GM21529 (cell line): Measurements from ENCODE around the gene DNAJC16.

ENCODE experiments used
- ATAC-seq: cut with Tn5 transposase; IDR thresholded peaks from one replicate; pipeline ENCODE4 v1.9.1; 2021; ENCODE audit not compliant: unreplicated experiment

The DNAJC16 gene

DNA sequence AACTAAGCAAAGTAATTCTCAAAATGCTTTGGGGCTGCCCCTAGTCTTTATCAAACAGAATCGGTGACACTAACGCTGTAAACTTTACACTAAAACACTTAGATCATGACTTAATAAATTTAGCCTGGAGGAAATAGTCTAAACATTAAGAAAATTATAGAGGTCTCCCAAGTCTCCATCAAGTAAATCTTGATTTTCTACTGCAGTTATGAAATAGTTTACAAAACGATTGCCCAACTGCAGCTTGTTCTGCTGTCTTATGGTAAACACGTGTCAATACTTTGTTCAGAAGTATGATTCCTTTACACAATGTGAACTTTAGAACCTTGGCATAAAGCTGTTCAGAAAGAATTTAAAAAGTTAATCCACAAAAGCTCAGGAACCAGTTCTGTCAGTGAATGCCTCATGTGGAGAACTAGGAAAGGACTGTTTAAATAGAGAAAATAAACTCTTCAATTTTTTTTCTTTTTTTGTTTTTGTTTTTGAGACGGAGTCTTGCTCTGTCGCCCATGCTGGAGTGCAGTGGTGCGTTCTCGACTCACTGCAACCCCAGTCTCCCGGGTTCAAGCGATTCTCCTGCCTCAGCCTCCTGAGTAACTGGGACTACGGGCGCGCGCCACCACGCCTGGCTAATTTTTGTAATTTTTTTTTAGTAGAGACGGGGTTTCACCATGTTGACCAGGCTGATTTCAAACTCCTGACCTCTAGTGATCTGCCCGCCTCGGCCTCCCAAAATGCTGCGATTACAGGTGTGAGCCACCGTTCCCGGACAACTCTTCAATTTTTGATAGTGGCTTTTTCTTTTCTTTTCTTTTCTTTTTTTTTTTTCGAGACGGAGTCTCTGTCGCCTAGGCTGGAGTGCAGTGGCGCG, 92.2 kb downstream of the DNAJC16 start:
- no peak for ATAC-seq

DNA sequence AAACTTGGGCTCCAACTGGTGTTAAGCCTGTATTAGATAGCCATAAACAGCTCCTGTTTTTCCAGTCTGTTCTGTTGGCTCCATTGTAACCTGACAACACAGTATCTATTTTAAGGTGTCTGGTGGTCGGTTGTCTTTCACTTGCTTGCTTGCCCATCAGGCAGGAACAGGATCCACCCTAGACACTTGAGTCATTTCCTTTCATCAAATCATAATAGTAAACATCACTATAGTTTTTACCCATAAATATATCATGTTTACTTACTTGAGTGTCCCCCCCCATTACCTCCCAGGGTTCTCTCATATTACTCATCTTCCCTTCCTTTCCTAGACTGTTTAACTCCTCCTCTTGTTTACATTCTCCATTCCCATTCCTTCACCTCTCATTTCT, 93.5 kb downstream of the DNAJC16 start:
- ATAC-seq, result no peak

DNA sequence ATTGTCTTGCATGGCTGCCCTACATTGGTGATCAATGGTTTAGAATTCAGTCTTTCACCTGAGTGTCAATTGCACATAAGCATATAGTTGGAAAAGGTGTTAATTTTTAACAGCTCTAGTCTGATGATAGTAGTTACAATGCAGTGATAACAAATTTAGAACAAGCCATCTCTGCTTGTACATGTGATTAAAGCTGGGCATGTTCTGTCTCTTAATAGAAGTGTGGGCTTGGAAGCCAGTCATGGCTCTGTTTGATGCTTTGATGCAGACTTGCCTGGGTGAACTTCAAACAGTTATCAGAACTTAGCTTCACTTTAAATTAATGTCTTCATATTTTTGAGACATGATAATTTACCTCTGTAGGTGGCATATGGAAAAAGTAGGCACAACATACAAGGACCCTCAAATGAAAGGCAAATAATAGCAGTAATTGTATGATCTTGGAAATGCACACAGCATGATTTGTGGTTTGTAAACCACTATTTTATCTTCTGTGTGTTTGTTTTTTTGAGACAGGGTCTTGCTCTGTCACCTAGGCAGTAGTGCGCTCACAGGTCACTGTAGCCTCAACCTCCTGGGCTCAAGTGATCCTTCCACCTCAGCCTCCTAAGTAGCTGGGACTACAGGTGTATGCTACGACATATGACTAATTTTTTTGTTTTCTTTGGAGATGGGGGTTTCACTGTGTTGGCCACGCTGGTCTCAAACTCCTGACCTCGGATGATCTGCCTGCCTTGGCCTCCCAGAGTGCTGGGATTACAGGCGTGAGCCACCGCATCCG, 94.4 kb downstream of the DNAJC16 start:
- no peak for ATAC-seq

DNA sequence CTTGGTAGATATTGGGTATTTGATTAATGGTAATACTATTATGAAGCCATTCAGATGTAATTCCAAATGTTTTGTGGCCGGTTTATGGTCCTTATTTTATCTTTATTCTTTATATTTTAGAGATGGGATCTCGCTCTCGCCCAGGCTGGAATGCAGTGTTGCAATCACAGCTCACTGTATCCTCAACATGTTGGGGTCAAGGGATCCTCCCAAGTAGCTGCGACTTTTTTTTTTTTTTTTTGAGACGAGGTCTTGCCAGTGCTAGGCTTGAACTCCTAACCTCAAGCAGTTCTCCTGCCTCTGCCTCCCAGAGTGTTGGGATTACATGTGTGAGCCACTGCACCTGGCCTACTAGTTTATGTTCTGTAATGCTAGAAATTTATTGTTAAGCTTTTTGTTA, 95.3 kb downstream of the DNAJC16 start:
- ATAC-seq, result no peak

DNA sequence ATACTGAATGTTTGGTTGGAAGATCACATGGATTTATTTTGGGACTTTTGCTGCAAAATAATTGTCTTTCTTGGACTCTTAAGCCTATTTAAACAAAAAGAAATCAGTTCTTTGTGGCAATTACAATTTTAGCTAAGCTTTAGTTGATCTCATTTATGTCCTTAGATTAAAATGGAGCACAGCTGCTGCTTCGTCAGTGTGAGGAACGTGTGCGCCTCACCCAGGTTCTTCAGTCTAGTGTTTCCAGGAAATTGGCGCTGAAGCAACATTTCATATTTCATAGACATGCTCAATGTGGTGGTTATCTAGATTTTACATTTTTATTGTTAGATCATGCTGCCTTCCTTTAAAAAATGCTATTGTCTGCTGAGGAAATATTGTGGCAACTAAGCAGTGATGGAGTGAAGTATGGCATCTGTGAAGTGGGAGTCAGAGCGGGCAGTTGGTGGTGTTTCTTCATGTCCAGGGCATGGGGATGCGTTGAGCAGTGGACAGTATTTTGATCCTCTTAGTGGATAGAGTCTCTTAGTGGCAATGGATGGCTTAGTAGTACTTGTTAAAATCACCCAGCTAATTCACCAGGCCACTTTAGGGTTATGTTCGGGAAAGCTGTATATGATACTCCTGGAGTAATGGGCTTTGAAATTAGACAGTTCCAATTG, 96.2 kb downstream of the DNAJC16 start:
- no peak for ATAC-seq

DNA sequence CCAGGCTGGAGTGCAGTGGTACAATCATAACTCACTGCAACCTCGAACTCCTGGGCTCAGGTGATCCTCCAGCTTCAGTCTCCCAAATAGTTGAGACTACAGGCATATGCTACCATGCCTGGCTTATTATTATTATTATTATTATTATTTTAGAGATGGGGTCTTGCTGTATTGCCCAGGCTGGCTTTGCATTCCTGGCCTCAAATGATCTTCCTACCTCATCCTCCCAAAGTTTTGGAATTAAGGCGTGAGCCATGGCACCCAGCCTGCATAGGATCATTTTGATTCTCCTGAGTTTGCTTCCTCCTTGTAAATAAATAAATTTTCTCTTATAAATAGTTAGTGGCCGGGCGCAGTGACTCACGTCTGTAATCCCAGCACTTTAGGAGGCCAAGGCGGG, 96.8 kb downstream of the DNAJC16 start:
- no peak for ATAC-seq

DNA sequence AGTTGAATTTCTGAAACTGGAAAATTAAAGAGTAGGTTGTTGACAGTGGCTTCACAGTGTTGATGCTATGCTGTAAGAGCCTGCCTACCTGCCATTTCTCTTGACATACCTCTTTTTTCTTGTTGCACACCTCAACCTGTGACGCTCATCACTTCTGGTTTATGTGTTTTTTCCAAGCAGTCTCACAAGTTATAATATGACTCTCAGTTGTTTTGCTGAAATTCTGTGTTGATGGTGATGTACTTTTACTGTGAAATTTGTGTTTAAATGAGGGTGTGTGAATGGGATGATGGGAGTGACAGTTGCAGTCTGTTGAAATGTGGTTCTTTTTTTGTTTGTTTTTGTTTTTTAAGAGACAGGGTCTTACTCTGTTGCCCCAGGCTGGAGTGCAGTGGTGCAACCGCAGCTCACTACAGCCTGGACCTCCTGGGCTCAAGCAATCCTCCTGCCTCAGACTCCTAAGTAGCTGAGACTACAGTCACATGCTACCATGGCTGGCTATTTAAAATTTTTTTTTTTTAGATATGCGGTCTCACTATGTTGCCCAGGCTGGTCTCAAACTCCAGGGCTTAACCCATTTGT, 97.6 kb downstream of the DNAJC16 start:
- no peak for ATAC-seq

DNA sequence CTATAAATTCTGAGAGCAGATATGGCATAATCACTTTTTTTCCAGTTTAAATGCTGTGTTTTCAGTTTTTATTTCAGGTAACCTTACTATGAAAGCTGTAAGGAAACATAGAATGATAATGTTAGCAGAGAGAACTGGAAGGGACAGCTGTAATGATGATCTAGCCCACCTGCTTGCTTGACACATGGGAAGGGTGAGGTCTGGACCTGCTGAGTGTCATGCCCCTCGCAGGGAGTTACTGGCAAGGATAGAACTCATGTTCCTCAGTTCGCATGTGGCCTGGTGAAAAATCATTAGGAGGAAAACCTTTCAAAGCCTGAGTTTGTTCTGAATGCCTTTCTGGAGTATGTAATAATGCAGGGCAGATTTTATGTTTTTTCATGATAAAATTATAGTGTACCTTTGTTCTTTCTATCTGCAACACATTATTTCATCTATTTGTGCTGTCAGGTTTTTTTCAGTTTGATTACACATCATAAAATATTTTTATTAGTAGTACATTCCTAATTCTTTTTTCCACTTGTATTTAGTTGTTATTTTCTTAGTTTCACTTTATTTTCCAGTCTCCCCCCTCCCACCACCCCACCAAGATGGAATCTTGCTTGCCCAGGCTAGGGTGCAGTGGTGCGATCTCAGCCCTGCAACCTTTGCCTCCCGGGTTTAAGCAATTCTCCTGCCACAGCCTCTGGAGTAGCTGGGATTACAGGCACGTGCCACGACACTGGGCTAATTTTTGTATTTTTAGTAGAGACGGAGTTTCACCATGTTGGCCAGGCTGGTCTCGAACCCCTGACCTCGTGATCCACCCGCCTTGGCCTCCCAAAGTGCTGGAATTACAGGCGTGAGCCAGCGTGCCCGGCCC, 98.6 kb downstream of the DNAJC16 start:
- ATAC-seq, result no peak
